Measurements from ENCODE around the gene MAP7D3.
"Not testable (repeated sequence)": the region's sequence is repeated elsewhere in the genome, so short reads cannot be mapped to it uniquely, and the experiment has no call there.

The MAP7D3 gene, protein sequence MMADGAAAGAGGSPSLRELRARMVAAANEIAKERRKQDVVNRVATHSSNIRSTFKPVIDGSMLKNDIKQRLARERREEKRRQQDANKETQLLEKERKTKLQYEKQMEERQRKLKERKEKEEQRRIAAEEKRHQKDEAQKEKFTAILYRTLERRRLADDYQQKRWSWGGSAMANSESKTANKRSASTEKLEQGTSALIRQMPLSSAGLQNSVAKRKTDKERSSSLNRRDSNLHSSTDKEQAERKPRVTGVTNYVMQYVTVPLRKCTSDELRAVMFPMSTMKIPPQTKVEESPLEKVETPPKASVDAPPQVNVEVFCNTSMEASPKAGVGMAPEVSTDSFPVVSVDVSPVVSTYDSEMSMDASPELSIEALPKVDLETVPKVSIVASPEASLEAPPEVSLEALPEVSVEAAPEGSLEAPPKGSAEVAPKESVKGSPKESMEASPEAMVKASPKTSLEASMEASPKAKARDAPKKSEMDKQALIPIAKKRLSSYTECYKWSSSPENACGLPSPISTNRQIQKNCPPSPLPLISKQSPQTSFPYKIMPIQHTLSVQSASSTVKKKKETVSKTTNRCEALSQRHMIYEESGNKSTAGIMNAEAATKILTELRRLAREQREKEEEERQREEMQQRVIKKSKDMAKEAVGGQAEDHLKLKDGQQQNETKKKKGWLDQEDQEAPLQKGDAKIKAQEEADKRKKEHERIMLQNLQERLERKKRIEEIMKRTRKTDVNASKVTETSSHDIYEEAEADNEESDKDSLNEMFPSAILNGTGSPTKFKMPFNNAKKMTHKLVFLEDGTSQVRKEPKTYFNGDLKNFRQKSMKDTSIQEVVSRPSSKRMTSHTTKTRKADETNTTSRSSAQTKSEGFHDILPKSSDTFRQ

GRCh38 chrX:136251041-136251991 lies at the start of gene MAP7D3:
TSS of gene MAP7D3 (minus strand) at chrX:136251400. CDS start at chrX:136251358, 42 bp downstream.
- peak; percentile 73 for DNase-seq

DNA sequence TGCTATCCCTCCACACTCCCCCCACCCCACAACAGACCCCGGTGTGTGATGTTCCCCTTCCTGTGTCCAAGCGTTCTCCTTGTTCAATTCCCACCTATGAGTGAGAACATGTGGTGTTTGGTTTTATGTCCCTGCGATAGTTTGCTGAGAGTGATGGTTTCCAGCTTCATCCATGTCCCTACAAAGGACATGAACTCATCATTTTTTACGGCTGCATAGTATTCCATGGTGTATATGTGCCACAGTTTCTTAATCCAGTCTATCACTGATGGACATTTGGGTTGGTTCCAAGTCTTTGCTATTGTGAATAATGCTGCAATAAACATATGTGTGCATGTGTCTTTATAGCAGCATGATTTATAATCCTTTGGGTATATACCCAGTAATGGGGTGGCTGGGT lies 49.5 kb upstream of the MAP7D3 start, which contains the start of gene ADGRG4:
Gene ADGRG4, plus strand, starts transcription at position 243 of the 400 bp plus-strand sequence. CDS start 7,815 bp downstream, outside the sequence.
- DNase-seq: not testable (repeated sequence)

DNA sequence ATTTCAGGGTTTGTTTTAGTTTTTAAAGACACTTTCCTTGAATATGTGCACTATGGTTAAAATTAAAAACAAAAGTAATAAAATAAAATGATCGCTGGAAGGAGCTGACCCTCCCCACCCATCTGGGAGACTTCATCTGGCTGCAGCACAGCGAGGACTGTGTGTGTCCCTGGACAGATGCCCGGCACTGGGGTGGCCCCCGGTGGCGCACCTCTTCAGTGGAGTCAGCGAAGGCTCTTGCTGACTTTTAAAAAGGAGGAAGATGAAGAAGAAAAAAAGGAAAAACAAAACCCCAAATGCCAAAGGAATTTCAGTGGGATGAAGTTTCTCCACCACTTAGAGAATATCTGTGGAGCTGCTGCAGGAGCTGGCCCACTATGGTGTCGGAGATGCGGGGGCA lies 44.2 kb upstream of the MAP7D3 start:
- DNase-seq: no peak

GRCh38 chrX:136292656-136293055 lies 41.5 kb upstream of the MAP7D3 start:
- no peak for DNase-seq

DNA sequence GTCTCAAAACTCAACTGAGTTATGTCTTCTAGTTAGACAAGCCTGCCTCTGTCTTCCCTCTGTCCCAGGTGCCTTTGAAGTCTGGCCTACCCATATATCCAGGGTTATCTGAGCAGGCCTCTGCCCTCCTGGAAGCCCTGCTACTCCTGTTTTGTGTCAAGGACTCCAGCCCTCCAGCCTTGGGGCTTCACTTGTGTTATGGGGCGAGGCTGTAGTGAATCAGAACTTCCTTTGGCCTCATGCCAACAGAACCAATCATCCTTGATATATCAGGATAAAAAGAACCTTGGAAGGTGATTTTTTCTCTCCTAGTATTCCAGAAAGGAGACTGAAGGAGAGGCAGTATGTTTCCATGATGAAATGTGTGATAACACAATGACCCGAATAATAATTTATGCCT lies 40.6 kb upstream of the MAP7D3 start:
- no peak for DNase-seq

DNA sequence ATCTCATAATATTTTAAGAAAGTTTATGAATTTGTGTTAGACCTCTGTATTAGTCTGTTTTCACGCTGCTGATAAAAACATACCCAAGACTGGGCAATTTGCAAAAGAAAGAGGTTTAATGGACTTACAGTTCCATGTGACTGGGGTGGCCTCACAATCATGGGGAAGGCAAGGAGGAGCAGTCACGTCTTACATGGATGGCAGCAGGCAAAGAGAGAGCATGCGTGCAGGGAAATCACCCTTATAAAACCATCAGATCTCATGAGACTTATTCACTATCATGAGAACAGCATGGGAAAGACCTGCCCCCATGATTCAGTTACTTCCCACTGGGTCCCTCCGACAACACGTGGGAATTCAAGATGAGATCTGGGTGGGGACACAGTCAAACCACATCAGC lies 35.2 kb upstream of the MAP7D3 start:
- DNase-seq: not testable (repeated sequence)

DNA sequence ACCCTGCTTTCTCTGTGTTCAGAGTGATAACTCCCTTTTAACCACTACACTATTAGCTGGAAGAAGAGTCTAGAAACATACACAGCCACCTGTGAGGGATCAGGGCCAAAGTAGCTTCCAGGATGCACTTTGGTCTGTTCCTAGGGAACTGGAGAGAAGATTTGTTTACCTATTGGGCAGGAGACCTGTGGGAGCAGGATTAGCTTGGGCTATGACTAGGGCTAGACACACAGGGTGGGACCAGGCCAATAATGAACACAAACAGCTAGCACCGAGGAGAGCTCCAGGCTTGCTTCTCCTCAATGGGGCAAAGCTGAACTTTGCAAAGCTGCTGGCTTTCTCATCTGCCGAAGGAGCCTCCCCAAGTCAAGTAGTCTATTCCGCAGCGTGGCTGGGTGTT lies 24.4 kb upstream of the MAP7D3 start:
- DNase-seq: no peak

GRCh38 chrX:136273986-136274385 lies 22.8 kb upstream of the MAP7D3 start:
- DNase-seq: no peak

- DNase-seq: no peak
Observed at GRCh38 chrX:136272325-136272724, 21.1 kb upstream of the MAP7D3 start.

GRCh38 chrX:136271300-136271699 lies 20.1 kb upstream of the MAP7D3 start:
- no peak for DNase-seq

GRCh38 chrX:136269921-136270320 lies 18.7 kb upstream of the MAP7D3 start:
- no peak for DNase-seq

DNA sequence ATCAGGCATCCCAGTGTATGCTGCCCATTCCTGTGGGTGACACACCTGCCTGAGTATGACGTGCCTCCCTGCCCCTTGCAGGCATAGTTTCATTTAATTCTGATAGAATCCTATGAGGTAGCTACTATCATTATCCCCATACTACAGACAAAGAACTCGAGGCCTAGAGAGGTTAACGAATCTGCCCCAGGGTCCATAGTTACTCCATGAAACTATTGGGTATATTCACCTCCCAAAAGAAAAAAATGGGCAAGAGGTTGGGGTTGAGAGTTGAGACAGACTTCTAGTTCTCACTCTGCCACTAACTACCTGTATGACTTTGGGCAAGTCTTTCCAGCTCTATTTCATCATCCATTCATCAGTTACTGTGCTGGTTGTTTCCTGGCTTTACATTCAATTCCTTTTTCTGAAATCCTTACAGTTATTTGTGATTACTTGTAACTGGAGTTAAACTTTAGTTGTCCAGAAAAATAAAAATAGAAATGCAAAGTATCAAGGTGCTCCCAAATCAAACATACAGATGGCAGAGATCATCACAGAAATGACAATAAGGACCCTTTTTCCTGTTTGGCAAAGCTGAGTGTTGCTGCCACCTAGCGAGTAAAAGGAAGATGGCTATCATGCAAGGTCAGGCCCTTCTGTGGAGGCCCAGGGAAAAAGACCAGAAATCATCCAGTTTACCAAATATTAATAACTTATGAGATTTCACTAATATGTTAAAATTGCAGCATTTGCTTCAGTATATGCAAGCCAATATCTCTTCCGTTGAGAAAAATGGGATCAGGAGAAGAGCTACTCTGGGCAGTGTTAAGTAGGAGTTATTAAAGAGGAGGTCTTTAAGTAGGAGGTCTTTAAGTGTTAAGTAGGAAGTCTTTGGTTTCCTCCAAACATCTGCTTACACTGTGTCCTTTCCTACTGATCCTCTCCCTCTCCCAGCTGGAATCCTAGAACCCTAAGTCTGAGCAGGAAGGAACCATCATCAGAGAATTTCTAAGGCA lies 17.1 kb upstream of the MAP7D3 start:
- DNase-seq: peak; percentile 57

GRCh38 chrX:136266828-136267227 lies 15.6 kb upstream of the MAP7D3 start:
- DNase-seq: no peak

DNA sequence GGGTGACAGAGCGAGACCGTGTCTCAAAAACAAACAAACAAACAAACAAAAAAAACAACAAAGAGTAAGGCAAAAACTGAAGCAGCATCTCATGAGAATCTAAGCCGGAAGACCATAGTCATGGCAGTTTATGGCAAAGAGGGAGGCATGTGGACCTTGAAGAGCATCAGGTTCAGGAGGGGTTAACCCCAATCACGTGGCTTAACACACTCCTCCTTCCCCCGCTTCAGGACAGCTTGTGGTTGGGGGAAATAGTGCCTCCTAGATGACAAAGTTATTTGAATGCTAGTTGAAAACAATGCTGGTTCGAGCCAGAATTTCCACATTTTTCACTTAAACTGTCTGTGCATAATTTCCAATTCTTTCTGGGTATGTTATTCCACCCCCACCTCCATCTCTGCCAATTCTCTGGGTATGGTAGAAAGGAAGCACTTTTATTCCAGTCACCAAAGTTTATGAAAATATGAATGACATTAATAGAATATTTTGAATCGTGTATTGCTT lies 11.7 kb upstream of the MAP7D3 start:
- DNase-seq: no peak

DNA sequence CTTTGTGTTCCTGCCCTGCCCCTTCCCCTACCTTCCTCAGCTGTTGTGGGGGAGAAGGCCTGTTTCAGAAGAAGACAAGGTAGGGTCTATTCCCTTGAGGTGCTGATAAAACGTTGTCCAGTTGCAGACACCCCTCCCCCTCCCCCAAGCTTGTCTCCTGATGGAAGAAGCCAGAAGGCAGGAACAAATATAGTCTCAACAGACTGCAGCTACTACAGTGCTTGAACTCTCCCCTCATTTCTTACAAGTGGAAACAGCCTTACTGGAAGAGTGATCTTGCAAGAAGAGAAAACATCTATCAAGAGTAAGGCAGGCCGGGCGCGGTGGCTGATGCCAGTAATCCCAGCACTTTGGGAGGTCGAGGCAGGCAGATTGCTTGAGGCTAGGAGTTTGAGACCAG lies 11.0 kb upstream of the MAP7D3 start:
- DNase-seq: no peak

- DNase-seq: no peak
Observed at GRCh38 chrX:136261321-136261720, 10.1 kb upstream of the MAP7D3 start.

DNA sequence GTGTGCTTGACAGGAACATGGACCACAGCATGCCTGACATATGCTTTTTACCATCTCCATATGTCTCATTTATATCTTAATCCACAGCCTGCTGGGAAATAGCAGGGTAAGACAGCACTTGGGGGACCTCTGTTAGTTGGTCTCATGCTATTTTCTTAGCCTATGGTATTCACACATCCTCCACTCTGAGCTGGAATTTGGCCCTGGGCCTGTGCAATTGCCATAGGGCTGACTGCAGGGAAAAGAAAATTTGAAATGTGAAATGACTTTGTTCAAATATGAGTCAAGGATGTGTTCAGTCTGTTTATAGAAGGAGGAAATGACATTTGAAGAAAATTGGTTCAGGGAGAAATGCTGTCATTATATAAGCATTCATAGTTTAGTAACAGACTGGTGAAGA lies 9.6 kb upstream of the MAP7D3 start:
- DNase-seq: no peak

DNA sequence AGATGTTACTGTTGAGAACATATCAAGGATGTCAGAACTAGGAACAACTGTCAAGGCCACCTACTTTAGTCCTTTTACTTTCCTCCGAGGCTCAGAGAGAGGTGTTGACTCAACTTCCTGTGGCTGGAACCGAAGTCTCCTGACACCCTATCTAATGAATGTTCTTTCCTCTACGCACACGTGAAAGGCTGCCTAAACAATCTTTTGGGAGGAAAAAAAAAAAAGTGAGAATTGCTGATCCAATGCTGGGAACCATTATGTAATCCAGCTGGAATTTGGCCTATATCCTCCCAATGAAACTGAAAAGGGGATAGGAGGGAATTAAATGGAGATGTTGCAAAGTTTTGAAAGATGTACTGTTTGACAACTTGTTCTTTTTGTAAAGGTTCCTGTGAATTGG lies 8.3 kb upstream of the MAP7D3 start:
- DNase-seq: peak; percentile 15

- no peak for DNase-seq
Observed at GRCh38 chrX:136258951-136259350, 7.8 kb upstream of the MAP7D3 start.

DNA sequence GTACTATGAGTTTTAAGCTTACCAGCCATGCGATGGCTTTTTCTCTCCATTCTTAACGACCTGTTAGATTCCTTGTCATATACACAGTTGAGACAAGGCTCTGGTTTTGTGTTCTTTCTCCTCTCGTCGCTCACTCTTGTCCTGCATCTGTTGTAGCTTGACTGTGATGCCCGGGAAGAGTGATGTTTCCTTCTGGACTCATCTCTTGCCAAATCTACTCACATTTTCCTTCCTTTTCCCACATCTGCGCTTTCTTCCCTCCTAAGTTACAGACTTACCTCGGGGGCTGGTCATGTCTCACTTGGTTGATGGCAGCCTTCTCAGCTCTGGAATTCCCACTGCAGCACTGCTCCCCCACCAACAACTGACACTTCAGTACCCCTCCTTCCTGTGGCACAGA lies 4.8 kb upstream of the MAP7D3 start:
- no peak for DNase-seq

GRCh38 chrX:136255541-136255940 lies 4.3 kb upstream of the MAP7D3 start:
- no peak for DNase-seq

Measured in CD4-positive, alpha-beta T cell treated with Interleukin-10 for 1 hour (primary cell).